SK-N-MC (cell line): ENCODE results near the gene SEC11C.

Experiments
- EZH2 ChIP-seq: fragments of 200-600 bp; sonication (generic); IDR thresholded peaks from one replicate; pipeline ENCODE4 v1.6.1; 2017; ENCODE audit warnings: antibody characterized with exemption
- POLR2AphosphoS5 ChIP-seq: IDR thresholded peaks from 2 replicates; pipeline ENCODE4 v1.6.1; 2012; ENCODE audit warnings: mild to moderate bottlenecking, low read depth, low read length, borderline replicate concordance

DNA sequence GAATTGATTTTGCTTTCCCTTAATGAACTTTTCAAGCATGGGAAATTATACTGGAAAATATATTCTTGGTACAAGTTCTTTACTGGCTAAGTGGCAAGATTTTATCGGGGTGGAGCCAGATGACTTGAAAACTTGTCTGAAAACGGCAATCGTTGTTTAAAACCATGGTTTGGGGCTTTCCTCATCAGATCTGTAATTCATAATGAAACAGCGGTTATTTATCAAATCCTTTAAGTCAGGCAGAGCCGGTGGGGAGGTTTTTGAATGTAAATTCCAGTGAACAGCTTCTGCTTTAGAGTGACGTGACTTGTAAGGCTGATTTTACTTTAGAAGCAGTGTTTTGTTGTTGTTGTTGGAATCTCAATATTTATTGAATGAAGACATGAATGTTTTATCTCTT is 2.6 kb downstream of the SEC11C start:
- no peak for TF ChIP-seq EZH2
- TF ChIP-seq POLR2AphosphoS5, result no peak
